PC-3 (cell line): ENCODE data around the gene COLEC12. TPM values are rescaled to one million over a fixed set of nuclear protein-coding genes. Genes with fewer than 3 reads are reported as not detected.
A peak's percentile ranks its signal among the peaks of the same experiment; 100 is the strongest.

Source experiments
- ATAC-seq: fragments of 200-7000 bp; cut with Tn5 transposase; 2 replicates; pipeline ENCODE4 v1.9.1; 2020; ENCODE audit warnings: mild to moderate bottlenecking, moderate library complexity
- BruUV-seq: library from RNA; stranded (reverse); fragments of 400-500 nt; replicated peaks from 2 replicates; lab custom pipeline; 2021; lab: Mats Ljungman, UMichigan
- CTCF ChIA-PET: fragments of 300-600 bp; sonication (Branson Sonifier 250); formaldehyde crosslinking; loops from one replicate; lab custom pipeline; 2022; ENCODE audit warnings: antibody characterized with exemption; lab: Charles Lee
- POLR2A ChIA-PET: fragments of 300-600 bp; sonication (Branson Sonifier 250); formaldehyde crosslinking; loops from one replicate; lab custom pipeline; 2022; ENCODE audit warnings: antibody characterized with exemption; ENCODE audit not compliant: unreplicated experiment; lab: Charles Lee
- DNase-seq: peaks from one replicate; pipeline ENCODE4 v3.0.0-alpha.2; 2015
- H2AFZ ChIP-seq: fragments of 300-600 bp; sonication (generic); 2 replicates; pipeline ENCODE4 v1.6.0; 2016; ENCODE audit warnings: antibody characterized with exemption, low read length
- H3F3A ChIP-seq: fragments of 300-600 bp; sonication (generic); one replicate; pipeline ENCODE4 v1.6.0; 2017; ENCODE audit warnings: antibody characterized with exemption, low read length, control low read depth, mild to moderate bottlenecking; ENCODE audit not compliant: unreplicated experiment
- H3K27ac ChIP-seq: fragments of 300-600 bp; sonication (generic); 2 replicates; pipeline ENCODE4 v1.5.1; 2016; ENCODE audit warnings: mild to moderate bottlenecking, low read length
- H3K27me3 ChIP-seq: fragments of 300-600 bp; sonication (generic); 2 replicates; pipeline ENCODE4 v1.6.1; 2016; ENCODE audit warnings: low read length, mixed read lengths
- H3K36me3 ChIP-seq: fragments of 300-600 bp; sonication (generic); 2 replicates; pipeline ENCODE4 v1.6.1; 2016; ENCODE audit warnings: low read depth, mixed run types, low read length, mixed read lengths
- H3K4me1 ChIP-seq: fragments of 300-600 bp; sonication (generic); 2 replicates; pipeline ENCODE4 v1.5.1; 2016; ENCODE audit warnings: low read length; ENCODE audit not compliant: insufficient read depth
- H3K4me2 ChIP-seq: fragments of 300-600 bp; sonication (generic); 2 replicates; pipeline ENCODE4 v1.6.0; 2016; ENCODE audit warnings: low read length
- H3K4me3 ChIP-seq: fragments of 300-600 bp; sonication (generic); 2 replicates; pipeline ENCODE4 v1.5.1; 2016; ENCODE audit warnings: mild to moderate bottlenecking, low read length, mixed read lengths
- H3K79me2 ChIP-seq: fragments of 300-600 bp; sonication (generic); 2 replicates; pipeline ENCODE4 v1.6.1; 2017; ENCODE audit warnings: low read length, mixed read lengths
- H3K9ac ChIP-seq: fragments of 300-600 bp; sonication (generic); 2 replicates; pipeline ENCODE4 v1.6.0; 2016; ENCODE audit warnings: mild to moderate bottlenecking, low read length
- H3K9me2 ChIP-seq: fragments of 300-600 bp; sonication (generic); replicated peaks from 2 replicates; pipeline ENCODE4 v1.6.1; 2016; ENCODE audit warnings: mixed run types, low read length, mixed read lengths
- H3K9me3 ChIP-seq: fragments of 300-600 bp; sonication (generic); 2 replicates; pipeline ENCODE4 v1.6.1; 2016; ENCODE audit warnings: low read length, mixed read lengths
- H4K20me1 ChIP-seq: fragments of 300-600 bp; sonication (generic); 2 replicates; pipeline ENCODE4 v1.6.1; 2016; ENCODE audit warnings: low read length, mixed read lengths
- CTCF ChIP-seq: fragments of 300-600 bp; sonication (generic); conservative IDR thresholded peaks from 2 replicates; pipeline ENCODE4 v1.5.1; 2017; ENCODE audit warnings: antibody characterized with exemption, low read depth, mild to moderate bottlenecking, low read length
- EZH2 ChIP-seq: fragments of 300-600 bp; sonication (generic); IDR thresholded peaks from one replicate; pipeline ENCODE4 v1.6.1; 2017; ENCODE audit warnings: antibody characterized with exemption, mild to moderate bottlenecking, low read length; ENCODE audit not compliant: unreplicated experiment
- EZH2phosphoT487 ChIP-seq: fragments of 300-600 bp; sonication (generic); IDR thresholded peaks from 2 replicates; pipeline ENCODE4 v1.6.1; 2018; ENCODE audit warnings: mild to moderate bottlenecking, antibody characterized with exemption, low read length, borderline replicate concordance
- intact Hi-C: fragments of 100-400 bp; cut with micrococcal nuclease; formaldehyde crosslinking; loops from 2 replicates; pipeline ENCODE4 v1.9.0; 2023
- total RNA-seq: library from RNA; depleted of rRNA; stranded (reverse); fragments of >200 nt; gene quantifications from 2 replicates; pipeline ENCODE4 v1.2.3, GENCODE V29; 2014

COLEC12 gene
- total RNA-seq, 1 experiment from 2014 or later = 0.04 TPM

GRCh38 chr18:326846-327245 is 173.7 kb downstream of the COLEC12 start:
- Histone ChIP-seq H3K4me3 (no peak overlapping the region), H3K9me2 (no peaks in the 10 kb centered on the region), H4K20me1 (no peaks in the 10 kb centered on the region), H3K4me1 (0 out of 2 replicates have a peak, but pooled peaks cover 6% of the 10 kb centered on the region), H3K27ac (no peak overlapping the region), H2AFZ (no peak overlapping the region), H3F3A (no peaks in the 10 kb centered on the region), H3K36me3 (no peaks in the 10 kb centered on the region), H3K9me3 (no peaks in the 10 kb centered on the region), H3K27me3 (peaks cover 45% of the 10 kb centered on the region), H3K9ac (no peak overlapping the region), H3K4me2 (no peak overlapping the region), H3K79me2 (no peaks in the 10 kb centered on the region)
- BruUV-seq = no TSS peak
- CTCF ChIA-PET = no interaction called here
- DNase-seq (no peak), ATAC-seq (no peak)
- TF ChIP-seq EZH2 (no peak), CTCF (no peak), EZH2phosphoT487 (no peak)
- POLR2A ChIA-PET = no interaction called here
- intact Hi-C loops = no loop called here

GRCh38 chr18:323253-323622 is 177.3 kb downstream of the COLEC12 start:
- Histone ChIP-seq H3F3A (no peaks in the 10 kb centered on the region), H3K4me3 (no peak overlapping the region), H3K4me1 (0 out of 2 replicates have a peak, but pooled peaks cover 6% of the 10 kb centered on the region), H3K9me2 (no peaks in the 10 kb centered on the region), H4K20me1 (no peaks in the 10 kb centered on the region), H3K4me2 (peak overlapping the region; percentile 17; the same call in 1 of the 2 replicates), H3K9me3 (no peaks in the 10 kb centered on the region), H3K27ac (no peak overlapping the region), H2AFZ (no peak overlapping the region), H3K79me2 (no peaks in the 10 kb centered on the region), H3K27me3 (peaks cover 36% of the 10 kb centered on the region), H3K36me3 (no peaks in the 10 kb centered on the region), H3K9ac (no peak overlapping the region)
- intact Hi-C loops = no loop called here
- BruUV-seq = no TSS peak
- TF ChIP-seq CTCF (no peak), EZH2 (no peak), EZH2phosphoT487 (no peak)
- DNase-seq = peak; percentile 35
- ChIA-PET CTCF (no interaction called here), POLR2A (no interaction called here)
- peak; percentile 54 for ATAC-seq

GRCh38 chr18:321865-322467 is 178.5 kb downstream of the COLEC12 start:
- Histone ChIP-seq H3F3A (no peaks in the 10 kb centered on the region), H3K4me3 (no peak overlapping the region), H3K9ac (no peak overlapping the region), H3K27ac (no peak overlapping the region), H4K20me1 (no peaks in the 10 kb centered on the region), H3K4me1 (0 out of 2 replicates have a peak, but pooled peaks cover 6% of the 10 kb centered on the region), H3K79me2 (no peaks in the 10 kb centered on the region), H3K9me3 (no peaks in the 10 kb centered on the region), H3K9me2 (no peaks in the 10 kb centered on the region), H3K36me3 (no peaks in the 10 kb centered on the region), H2AFZ (no peak overlapping the region), H3K4me2 (no peak overlapping the region), H3K27me3 (peaks cover 28% of the 10 kb centered on the region)
- CTCF ChIA-PET = interaction anchor here (0.6 kb wide), 1 partner anchor 1370 kb away, joined by 3 read pairs; no protein-coding TSS in a partner anchor
- POLR2A ChIA-PET = no interaction called here
- intact Hi-C loops = no loop called here
- TF ChIP-seq CTCF (no peak), EZH2 (no peak), EZH2phosphoT487 (no peak)
- BruUV-seq = no TSS peak
- DNase-seq (no peak), ATAC-seq (no peak)
